GM21390 (cell line): Measurements from ENCODE around the gene FPGS.
"Not testable (repeated sequence)": the region's sequence is repeated elsewhere in the genome, so short reads cannot be mapped to it uniquely, and the experiment has no call there.

Source experiments
- ATAC-seq: cut with Tn5 transposase; IDR thresholded peaks from one replicate; pipeline ENCODE4 v1.9.1; 2021; ENCODE audit not compliant: unreplicated experiment

The FPGS gene

GRCh38 chr9:127835991-127836516 lies 33.4 kb downstream of the FPGS start:
- ATAC-seq = no peak

- ATAC-seq = not testable (repeated sequence)
Measured at GRCh38 chr9:127836561-127836960, 33.9 kb downstream of the FPGS start.

- no peak for ATAC-seq
Measured at GRCh38 chr9:127837346-127837745, 34.7 kb downstream of the FPGS start.

- no peak for ATAC-seq
Measured at GRCh38 chr9:127838375-127839078, 35.8 kb downstream of the FPGS start.

GRCh38 chr9:127841087-127841835 lies 38.6 kb downstream of the FPGS start:
- no peak for ATAC-seq

GRCh38 chr9:127844821-127845359 lies 42.2 kb downstream of the FPGS start:
- ATAC-seq = no peak

- not testable (repeated sequence) for ATAC-seq
Measured at GRCh38 chr9:127845619-127846018, 42.9 kb downstream of the FPGS start.

- ATAC-seq = no peak
Measured at GRCh38 chr9:127846443-127847177, 43.9 kb downstream of the FPGS start.

GRCh38 chr9:127847178-127847510 lies 44.5 kb downstream of the FPGS start:
- ATAC-seq = no peak

GRCh38 chr9:127847833-127848755 lies 45.4 kb downstream of the FPGS start:
- no peak for ATAC-seq

GRCh38 chr9:127848756-127849504 lies 46.2 kb downstream of the FPGS start:
- no peak for ATAC-seq

GRCh38 chr9:127850286-127850830 lies 47.7 kb downstream of the FPGS start:
- no peak for ATAC-seq

- no peak for ATAC-seq
Measured at GRCh38 chr9:127852829-127853228, 50.1 kb downstream of the FPGS start.

GRCh38 chr9:127853312-127854183 lies 50.9 kb downstream of the FPGS start:
- no peak for ATAC-seq

GRCh38 chr9:127854184-127854806 lies 51.6 kb downstream of the FPGS start, which contains the start of gene ENG:
TSS of gene ENG (minus strand) at chr9:127854658. CDS start at chr9:127854355, 303 bp downstream.
- no peak for ATAC-seq

- ATAC-seq = no peak
Measured at GRCh38 chr9:127854960-127855359, 52.3 kb downstream of the FPGS start.

- no peak for ATAC-seq
Measured at GRCh38 chr9:127855522-127855921, 52.8 kb downstream of the FPGS start.
